Activated CD8-positive, alpha-beta memory T cell treated with anti-CD3 and anti-CD28 coated beads for 4 hours (primary cell): ENCODE results near the gene FICD.
"Not testable (repeated sequence)": the region's sequence is repeated elsewhere in the genome, so short reads cannot be mapped to it uniquely, and the experiment has no call there.

ENCODE experiments used
- DNase-seq, 2 donors: peaks; one replicate each; pipeline ENCODE4 v3.0.0-alpha.2; 2020; ENCODE audit warnings: low read depth in 2 of 2

FICD gene

GRCh38 chr12:108538146-108538545, 23.1 kb downstream of the FICD start:
- no peak for DNase-seq

- no peak for DNase-seq
Measured at GRCh38 chr12:108538616-108539195, 23.6 kb downstream of the FICD start.

GRCh38 chr12:108542320-108542719, 27.2 kb downstream of the FICD start:
- no peak for DNase-seq

GRCh38 chr12:108543652-108544051, 28.6 kb downstream of the FICD start:
- no peak for DNase-seq

- no peak for DNase-seq
Measured at GRCh38 chr12:108547686-108548085, 32.6 kb downstream of the FICD start.

GRCh38 chr12:108548954-108549521, 34.0 kb downstream of the FICD start:
- no peak for DNase-seq

- no peak for DNase-seq
Measured at GRCh38 chr12:108551535-108551934, 36.5 kb downstream of the FICD start.

- no peak for DNase-seq
Measured at GRCh38 chr12:108553799-108554198, 38.7 kb downstream of the FICD start.

- DNase-seq, result not testable (repeated sequence)
Measured at GRCh38 chr12:108555383-108555782, 40.3 kb downstream of the FICD start.

- no peak for DNase-seq
Measured at GRCh38 chr12:108559007-108559655, 44.1 kb downstream of the FICD start.

- no peak for DNase-seq
Measured at GRCh38 chr12:108559748-108560147, 44.7 kb downstream of the FICD start.

- DNase-seq, result no peak
Measured at GRCh38 chr12:108560321-108560721, 45.2 kb downstream of the FICD start.

- DNase-seq, result peak; percentile 57 to 63
Measured at GRCh38 chr12:108560752-108561719, 46.0 kb downstream of the FICD start, which contains the start of gene SART3. TSS of gene SART3 (minus strand) at chr12:108561173. CDS start at chr12:108561154, 19 bp downstream.

GRCh38 chr12:108561852-108562347, 46.8 kb downstream of the FICD start:
- no peak for DNase-seq

- peak; percentile 97 for DNase-seq
Measured at GRCh38 chr12:108562348-108563135, 47.5 kb downstream of the FICD start, which contains the start of gene ISCU. TSS of gene ISCU (plus strand) at chr12:108562596. CDS start at chr12:108562623, 27 bp downstream.

GRCh38 chr12:108563136-108563803, 48.2 kb downstream of the FICD start:
- DNase-seq, result peak; percentile 76 to 80

- DNase-seq, result no peak
Measured at GRCh38 chr12:108563804-108564151, 48.7 kb downstream of the FICD start.

- no peak for DNase-seq
Measured at GRCh38 chr12:108564724-108565123, 49.6 kb downstream of the FICD start.

GRCh38 chr12:108565146-108565545, 50.1 kb downstream of the FICD start:
- no peak for DNase-seq

- peak; percentile 30 to 55 for DNase-seq
Measured at GRCh38 chr12:108565976-108566375, 50.9 kb downstream of the FICD start.
